ENCODE results near the gene LRCH1.
A peak's percentile ranks its signal among the peaks of the same experiment; 100 is the strongest.
"Not testable (repeated sequence)": the region's sequence is repeated elsewhere in the genome, so short reads cannot be mapped to it uniquely, and the experiment has no call there.

Gene LRCH1

GRCh38 chr13:46726347-46726746, 173.4 kb downstream of the LRCH1 start:
- peak in 1 of 2 donors; percentile 19 for DNase-seq

- peak in 1 of 2 donors; percentile 25 for DNase-seq
Measured at GRCh38 chr13:46728777-46729176, 175.8 kb downstream of the LRCH1 start.

GRCh38 chr13:46731535-46731934, 178.6 kb downstream of the LRCH1 start:
- DNase-seq = no peak

GRCh38 chr13:46735425-46735824, 182.5 kb downstream of the LRCH1 start:
- DNase-seq = no peak

GRCh38 chr13:46736541-46737310, 183.8 kb downstream of the LRCH1 start:
- no peak for DNase-seq

- no peak for DNase-seq
Measured at GRCh38 chr13:46738055-46738454, 185.1 kb downstream of the LRCH1 start.

GRCh38 chr13:46738766-46739165, 185.8 kb downstream of the LRCH1 start:
- no peak for DNase-seq

GRCh38 chr13:46739447-46740098, 186.6 kb downstream of the LRCH1 start:
- DNase-seq = no peak

GRCh38 chr13:46743191-46743590, 190.2 kb downstream of the LRCH1 start:
- no peak for DNase-seq

- DNase-seq = no peak
Measured at GRCh38 chr13:46745062-46745461, 192.1 kb downstream of the LRCH1 start.

GRCh38 chr13:46745706-46746105, 192.7 kb downstream of the LRCH1 start:
- no peak for DNase-seq

- DNase-seq = no peak
Measured at GRCh38 chr13:46747031-46747820, 194.3 kb downstream of the LRCH1 start.

GRCh38 chr13:46748300-46748699, 195.3 kb downstream of the LRCH1 start:
- no peak for DNase-seq

- DNase-seq = no peak
Measured at GRCh38 chr13:46749951-46750350, 197.0 kb downstream of the LRCH1 start.

GRCh38 chr13:46751811-46752635, 199.1 kb downstream of the LRCH1 start:
- DNase-seq = peak; percentile 53 to 73

- no peak for DNase-seq
Measured at GRCh38 chr13:46753137-46753536, 200.2 kb downstream of the LRCH1 start.

- DNase-seq = no peak
Measured at GRCh38 chr13:46753917-46754316, 200.9 kb downstream of the LRCH1 start.

- DNase-seq = no peak
Measured at GRCh38 chr13:46754812-46755211, 201.8 kb downstream of the LRCH1 start.

- DNase-seq = not testable (repeated sequence)
Measured at GRCh38 chr13:46755508-46755907, 202.5 kb downstream of the LRCH1 start.

- no peak for DNase-seq
Measured at GRCh38 chr13:46756977-46757376, 204.0 kb downstream of the LRCH1 start.

GRCh38 chr13:46757640-46758039, 204.7 kb downstream of the LRCH1 start:
- no peak for DNase-seq

GRCh38 chr13:46759846-46760245, 206.9 kb downstream of the LRCH1 start:
- no peak for DNase-seq

- DNase-seq = no peak
Measured at GRCh38 chr13:46761174-46761573, 208.2 kb downstream of the LRCH1 start.
